ENCODE data around the gene SORCS2. TPM values are rescaled to one million over a fixed set of nuclear protein-coding genes. Genes with fewer than 3 reads are reported as not detected.

SORCS2 gene
- total and polyA plus RNA-seq, 2 of the 8 experiments (the other 6 are each of a cell fraction or from before 2014, with no cell fraction given): 0.36 to 1.8 TPM

DNA sequence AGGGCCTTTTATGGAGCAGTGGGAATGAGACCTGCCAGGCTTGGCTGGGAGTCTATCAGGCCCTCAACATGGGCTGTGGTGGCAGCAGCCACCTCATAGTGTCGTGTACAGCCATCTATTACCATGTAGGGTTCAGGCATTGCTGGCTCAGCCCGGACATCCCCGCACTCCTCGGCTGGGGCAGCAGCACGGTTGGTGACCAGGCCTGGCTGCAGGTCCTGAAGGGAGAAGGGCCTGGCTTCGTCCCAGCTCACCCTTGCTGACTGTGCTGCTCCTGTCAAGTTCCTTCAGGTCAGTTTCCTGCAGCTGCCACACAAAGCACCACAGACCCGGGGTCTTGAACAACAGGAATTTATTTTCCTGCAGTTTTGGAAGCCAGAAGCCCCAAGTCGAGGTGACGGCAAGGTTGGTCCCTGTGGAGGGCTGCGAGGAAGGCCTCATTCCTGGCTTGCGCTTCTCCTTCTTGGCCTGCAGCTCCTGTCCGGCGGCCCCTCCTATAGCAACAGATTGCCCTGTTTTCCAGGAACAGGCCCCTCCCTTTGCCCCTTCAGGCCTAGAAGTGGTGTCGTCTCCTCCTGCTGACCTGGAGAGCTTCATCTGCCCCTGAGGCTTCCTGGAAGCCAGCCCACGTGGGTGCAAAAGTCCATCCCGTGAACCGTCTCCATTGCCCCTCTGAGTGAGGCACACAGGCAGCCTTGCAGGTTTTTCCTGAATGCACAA lies 25.2 kb upstream of the SORCS2 start:
- no peak overlapping the region for H2BK15ac ChIP-seq (ENCODE audit: low read length)
- no peaks in the 10 kb centered on the region for H3K4me1 ChIP-seq (replicated peaks in 1 of 4; ENCODE audit: control insufficient read depth in 3 of 4, insufficient read depth in 4 of 4, low read length in 3 of 4)
- H2AK5ac ChIP-seq (ENCODE audit: low read depth, low read length): no peak overlapping the region
- H3K4me2 ChIP-seq (ENCODE audit: insufficient read depth in 1 of 2, low read depth in 2 of 2, low read length in 2 of 2): no peak overlapping the region
- H3K4me3 ChIP-seq (ENCODE audit: extremely low read depth in 1 of 4, insufficient read depth in 2 of 4, low read depth in 3 of 4, low read length in 4 of 4): no peak overlapping the region
- 86% methylated on average over 17 of the region's 17 CpGs; no CpG with 5 or more reads in 1 of the 2 experiments for WGBS, 2 experiments (ENCODE audit: extremely low coverage in 1 of 2, insufficient coverage in 1 of 2, insufficient read length in 1 of 2, insufficient replicate concordance in 2 of 2, low coverage in 1 of 2, low lambda C conversion rate in 2 of 2, missing lambda C conversion rate in 1 of 2)
- no peak overlapping the region for H3K4ac ChIP-seq (replicated peaks; ENCODE audit: insufficient read length, low read depth, low read length)
- no peak overlapping the region for H4K91ac ChIP-seq (replicated peaks; ENCODE audit: insufficient read length, low read length)
- H2BK20ac ChIP-seq (ENCODE audit: low read length): no peak overlapping the region
- no peak overlapping the region for H3K14ac ChIP-seq (ENCODE audit: insufficient read length)
- no peaks in the 10 kb centered on the region for H3K79me1 ChIP-seq (ENCODE audit: low read depth, low read length)
- no peak overlapping the region for H3K27ac ChIP-seq (ENCODE audit: low read depth, low read length)
- no peak overlapping the region for H2AFZ ChIP-seq (ENCODE audit: low read length)
- H4K20me1 ChIP-seq (replicated peaks in 1 of 2; ENCODE audit: control insufficient read depth in 1 of 2, insufficient read depth in 2 of 2, low read length in 2 of 2): peaks cover 0 to 2% of the 10 kb centered on the region in 2 experiments
- H2BK5ac ChIP-seq (ENCODE audit: low read depth, low read length): no peak overlapping the region
- H4K5ac ChIP-seq (ENCODE audit: insufficient read length, low read depth, low read length): no peak overlapping the region
- no peaks in the 10 kb centered on the region; a peak in 1 of 7 replicates for H3K27me3 ChIP-seq (replicated peaks in 1 of 4; ENCODE audit: control insufficient read depth in 3 of 4, extremely low read depth in 1 of 4, insufficient read depth in 3 of 4, low read length in 3 of 4)
- H3K56ac ChIP-seq (replicated peaks; ENCODE audit: insufficient read length, low read depth, low read length): no peak overlapping the region
- H4K8ac ChIP-seq (ENCODE audit: extremely low read depth, insufficient read depth, low read length): no peak overlapping the region
- no peak overlapping the region for H3K18ac ChIP-seq (ENCODE audit: extremely low read depth, low read length)
- POLR2A ChIA-PET (ENCODE audit: partially characterized antibody): no interaction called here
- H3K9ac ChIP-seq (replicated peaks in 1 of 4; ENCODE audit: extremely low read depth in 1 of 4, low read depth in 3 of 4, low read length in 3 of 4): no peak overlapping the region
- H2BK120ac ChIP-seq (replicated peaks; ENCODE audit: low read depth, low read length): no peak overlapping the region
- DNase-seq (ENCODE audit: low read depth in 1 of 2, low spot score in 2 of 2) (no peak), FAIRE-seq (no peak)
- CTCF ChIA-PET (ENCODE audit: partially characterized antibody): interaction anchor here (1.1 to 1.7 kb wide), 5 partner anchors 10 to 79 kb away, joined by 3 to 5 read pairs (median 3); no protein-coding TSS in a partner anchor
- H3K79me2 ChIP-seq (ENCODE audit: control insufficient read depth in 1 of 2, insufficient read depth in 2 of 2, low read length in 2 of 2): no peaks in the 10 kb centered on the region
- no peaks in the 10 kb centered on the region for H3K36me3 ChIP-seq (ENCODE audit: control insufficient read depth in 2 of 4, insufficient read depth in 4 of 4, low read length in 3 of 4)
- H2BK12ac ChIP-seq (ENCODE audit: low read depth, low read length): no peak overlapping the region
- no peaks in the 10 kb centered on the region for H3K9me3 ChIP-seq (ENCODE audit: insufficient read depth in 2 of 2, low read depth in 1 of 2, low read length in 1 of 2)
- no peaks in the 10 kb centered on the region for H3K23me2 ChIP-seq (ENCODE audit: low read depth, low read length)
- no peak overlapping the region for H3K23ac ChIP-seq (ENCODE audit: insufficient read length)
- TF ChIP-seq CHD1 (IDR thresholded peaks at IDR 0.05; ENCODE audit: low read depth, low read length) (no peak), YY1 (IDR thresholded peaks at IDR 0.05; ENCODE audit: low read depth, low read length) (no peak), EP300 (IDR thresholded peaks at IDR 0.05; ENCODE audit: borderline replicate concordance in 1 of 2, low read depth in 2 of 2, low read length in 2 of 2) (no peak), HDAC2 (IDR thresholded peaks at IDR 0.05; ENCODE audit: borderline replicate concordance in 1 of 2, low read depth in 2 of 2, low read length in 2 of 2) (no peak)
